ENCODE measurements around the gene MAT2A.
"Not testable (repeated sequence)": the region's sequence is repeated elsewhere in the genome, so short reads cannot be mapped to it uniquely, and the experiment has no call there.

MAT2A gene

DNA sequence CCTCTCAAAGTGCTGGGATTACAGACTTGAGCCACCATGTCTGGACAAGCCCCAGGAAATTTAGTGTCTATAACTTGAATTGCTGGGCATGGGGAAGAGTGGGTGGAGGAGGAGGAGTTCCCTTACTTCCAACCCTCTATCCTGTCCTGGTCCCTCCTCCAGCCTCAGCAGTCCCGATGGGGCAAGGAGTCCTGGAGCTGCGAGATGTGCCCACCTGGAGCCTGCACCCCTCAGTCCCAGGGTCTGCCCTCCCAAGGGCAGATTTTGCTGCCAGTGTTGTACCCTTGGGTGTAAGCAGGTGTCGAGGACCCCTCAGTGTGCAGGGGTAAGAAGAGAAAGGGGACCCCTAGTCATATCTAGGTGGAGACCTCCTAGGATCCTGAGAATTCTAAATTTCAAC, 41.2 kb downstream of the MAT2A start:
- no peak for DNase-seq

DNA sequence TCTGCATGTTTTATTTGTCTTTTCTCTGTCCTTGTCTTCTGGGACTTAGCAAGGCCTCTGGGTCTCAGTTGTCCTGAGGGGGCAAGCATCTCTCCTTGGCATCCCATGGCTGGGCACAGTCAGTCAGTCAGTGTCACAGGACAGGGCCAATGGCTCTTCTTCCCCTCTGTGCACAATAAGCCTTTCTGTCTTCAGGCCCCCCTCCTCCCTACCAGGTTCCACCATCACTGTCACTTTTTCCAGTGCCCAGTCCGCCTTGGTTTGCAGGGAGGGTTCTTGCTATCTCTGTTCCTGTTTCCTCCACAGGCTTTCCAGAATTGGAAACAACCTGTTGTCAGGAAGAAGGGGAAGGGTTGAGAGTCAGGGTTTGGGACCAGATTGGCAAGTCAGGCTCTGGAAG, 43.5 kb downstream of the MAT2A start:
- no peak for DNase-seq

- DNase-seq = no peak
These were observed 44.8 kb downstream of the MAT2A start for GRCh38 chr2:85583667-85584353.

- no peak for DNase-seq
These were observed 45.4 kb downstream of the MAT2A start, which contains the start of gene VAMP5 for GRCh38 chr2:85584354-85584856. TSS of gene VAMP5 (plus strand) at chr2:85584431. CDS start at chr2:85584491, 60 bp downstream.

GRCh38 chr2:85584857-85585780, 46.2 kb downstream of the MAT2A start:
- no peak for DNase-seq

- DNase-seq = no peak
These were observed 46.8 kb downstream of the MAT2A start for GRCh38 chr2:85585781-85586105.

GRCh38 chr2:85588236-85588635, 49.3 kb downstream of the MAT2A start:
- DNase-seq = no peak

GRCh38 chr2:85588645-85589044, 49.7 kb downstream of the MAT2A start:
- DNase-seq = no peak

DNA sequence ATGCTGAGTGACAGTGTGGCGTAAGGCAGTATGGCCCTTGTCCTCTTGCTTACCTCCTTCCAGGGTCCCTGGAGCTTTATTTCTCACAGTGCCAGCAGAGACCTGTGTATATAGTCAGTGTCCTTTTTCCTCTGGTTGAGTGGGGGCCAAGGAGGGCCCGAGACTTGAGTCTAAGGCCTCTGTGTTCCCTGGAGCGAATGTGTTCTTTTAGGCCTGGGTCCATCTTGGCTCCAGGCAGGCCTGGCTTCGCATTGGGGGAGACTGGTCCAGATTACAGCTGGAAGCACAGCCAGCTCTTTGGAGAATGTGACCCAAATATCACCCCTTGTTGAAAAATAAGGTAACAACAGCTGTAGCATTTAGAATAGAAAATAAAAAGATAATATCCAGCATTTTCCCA, 50.2 kb downstream of the MAT2A start:
- DNase-seq = no peak

DNA sequence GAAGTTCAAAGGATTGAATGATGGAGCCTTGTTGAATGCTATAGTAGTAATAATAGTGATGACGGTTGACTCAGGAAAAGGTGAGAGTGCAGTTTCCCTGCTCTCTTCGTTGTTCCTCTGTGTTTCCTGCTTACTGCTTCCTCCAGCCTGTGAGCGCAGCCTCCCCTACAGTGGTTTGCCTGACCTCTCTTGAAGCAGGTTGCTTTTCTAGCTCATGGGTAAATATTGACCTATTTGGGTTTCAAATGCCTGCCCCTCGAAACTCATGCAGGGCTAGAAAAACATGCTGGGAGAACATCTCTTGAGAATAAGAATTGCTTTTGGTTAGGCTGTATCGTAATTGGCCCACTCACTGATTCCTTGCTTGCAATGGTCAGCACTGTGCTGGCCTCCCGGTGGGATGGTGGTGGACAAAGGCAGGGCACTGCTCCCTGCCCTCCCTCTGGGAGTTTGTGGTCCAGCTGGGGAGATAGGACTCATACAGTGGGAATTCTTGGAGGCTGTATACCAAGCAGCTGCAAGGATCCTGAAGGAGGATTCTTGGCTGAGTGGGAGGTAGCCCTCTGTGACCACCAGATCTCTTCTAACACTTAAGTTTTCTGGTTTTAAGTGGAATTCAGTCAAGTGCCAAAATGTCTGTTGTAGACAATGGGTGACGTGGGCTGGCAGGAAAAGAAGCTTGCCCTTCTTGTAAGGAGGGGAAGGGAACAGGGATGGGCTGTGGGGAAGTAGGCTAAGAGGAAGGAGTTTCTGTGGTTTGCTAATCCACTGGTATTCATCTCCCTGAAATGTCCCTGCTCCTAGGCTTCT, 51.2 kb downstream of the MAT2A start:
- no peak for DNase-seq

GRCh38 chr2:85590950-85591349, 52.0 kb downstream of the MAT2A start:
- no peak for DNase-seq

GRCh38 chr2:85591563-85591962, 52.6 kb downstream of the MAT2A start:
- no peak for DNase-seq

DNA sequence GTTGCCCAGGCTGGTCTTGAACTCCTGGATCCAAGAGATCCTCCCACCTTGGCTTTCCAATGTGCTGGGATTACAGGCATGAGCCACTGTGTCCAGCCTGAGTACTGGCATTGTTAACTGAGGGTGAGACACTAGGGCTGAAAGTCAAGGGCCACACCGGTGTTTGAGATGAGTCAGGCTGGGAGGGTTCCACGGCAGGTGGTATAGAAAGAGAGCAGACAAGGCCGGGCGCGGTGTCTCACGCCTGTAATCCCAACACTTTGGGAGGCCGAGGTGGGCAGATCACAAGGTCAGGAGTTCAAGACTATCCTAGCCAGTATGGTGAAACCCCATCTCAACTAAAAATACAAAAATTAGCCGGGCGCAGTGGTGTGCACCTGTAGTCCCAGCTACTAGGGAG, 53.3 kb downstream of the MAT2A start:
- DNase-seq = not testable (repeated sequence)

- no peak for DNase-seq
These were observed 54.1 kb downstream of the MAT2A start for GRCh38 chr2:85593023-85593422.
